Fibroblast of mammary gland (primary cell): ENCODE data around the gene KIF21A.

Source experiments
- DNase-seq: peaks from one replicate; pipeline ENCODE4 v3.0.0-alpha.2; 2010; ENCODE audit warnings: low read depth
- H3K4me3 ChIP-seq: 2 replicates; pipeline ENCODE4 v1.5.1; 2011; ENCODE audit warnings: low read depth, mild to moderate bottlenecking, low read length, moderate library complexity; ENCODE audit not compliant: control insufficient read depth
- TF ChIP-seq, protein P1 (sequence below): conservative IDR thresholded peaks from 2 replicates; pipeline ENCODE4 v1.5.1; 2011; ENCODE audit warnings: low read depth, low read length, inconsistent platforms; ENCODE audit not compliant: control insufficient read depth, insufficient read depth

The KIF21A gene

GRCh38 chr12:39392154-39392925 is 50.6 kb downstream of the KIF21A start:
- no peak for DNase-seq
- TF ChIP-seq, protein P1, sequence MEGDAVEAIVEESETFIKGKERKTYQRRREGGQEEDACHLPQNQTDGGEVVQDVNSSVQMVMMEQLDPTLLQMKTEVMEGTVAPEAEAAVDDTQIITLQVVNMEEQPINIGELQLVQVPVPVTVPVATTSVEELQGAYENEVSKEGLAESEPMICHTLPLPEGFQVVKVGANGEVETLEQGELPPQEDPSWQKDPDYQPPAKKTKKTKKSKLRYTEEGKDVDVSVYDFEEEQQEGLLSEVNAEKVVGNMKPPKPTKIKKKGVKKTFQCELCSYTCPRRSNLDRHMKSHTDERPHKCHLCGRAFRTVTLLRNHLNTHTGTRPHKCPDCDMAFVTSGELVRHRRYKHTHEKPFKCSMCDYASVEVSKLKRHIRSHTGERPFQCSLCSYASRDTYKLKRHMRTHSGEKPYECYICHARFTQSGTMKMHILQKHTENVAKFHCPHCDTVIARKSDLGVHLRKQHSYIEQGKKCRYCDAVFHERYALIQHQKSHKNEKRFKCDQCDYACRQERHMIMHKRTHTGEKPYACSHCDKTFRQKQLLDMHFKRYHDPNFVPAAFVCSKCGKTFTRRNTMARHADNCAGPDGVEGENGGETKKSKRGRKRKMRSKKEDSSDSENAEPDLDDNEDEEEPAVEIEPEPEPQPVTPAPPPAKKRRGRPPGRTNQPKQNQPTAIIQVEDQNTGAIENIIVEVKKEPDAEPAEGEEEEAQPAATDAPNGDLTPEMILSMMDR: no peak

GRCh38 chr12:39390752-39391151 is 52.2 kb downstream of the KIF21A start:
- no peak for DNase-seq
- TF ChIP-seq, protein P1: no peak
- H3K4me3 ChIP-seq: no peak overlapping the region

More at GRCh38 chr12:39392154-39392925, 50.6 kb downstream of the KIF21A start:
- H3K4me3 ChIP-seq: no peak overlapping the region

GRCh38 chr12:39389399-39390150 is 53.3 kb downstream of the KIF21A start:
- no peak overlapping the region for H3K4me3 ChIP-seq
- DNase-seq: no peak
- TF ChIP-seq, protein P1: no peak

DNA sequence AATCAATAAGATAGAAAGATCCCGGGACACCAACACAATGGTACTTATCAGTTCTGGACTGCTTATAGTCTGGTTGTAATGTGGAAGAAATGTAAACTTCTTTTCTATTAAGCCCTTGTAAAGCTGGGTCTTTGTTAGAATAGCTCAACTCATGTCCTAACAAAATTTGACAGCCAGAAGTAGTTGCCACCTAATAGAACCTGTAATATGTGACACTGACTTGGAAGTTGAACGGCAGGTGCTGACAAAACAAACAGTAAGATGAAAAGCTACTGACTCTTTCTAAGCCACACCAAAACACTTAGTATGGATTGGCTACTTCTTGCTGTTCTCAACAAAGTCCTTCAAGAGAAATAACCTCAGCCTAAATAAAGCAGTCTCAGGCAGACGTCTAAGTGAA is 56.6 kb downstream of the KIF21A start:
- DNase-seq: no peak
- no peak overlapping the region for H3K4me3 ChIP-seq
- TF ChIP-seq, protein P1: no peak

GRCh38 chr12:39383114-39383513 is 59.8 kb downstream of the KIF21A start:
- TF ChIP-seq, protein P1: no peak
- DNase-seq: no peak
- H3K4me3 ChIP-seq: no peak overlapping the region

DNA sequence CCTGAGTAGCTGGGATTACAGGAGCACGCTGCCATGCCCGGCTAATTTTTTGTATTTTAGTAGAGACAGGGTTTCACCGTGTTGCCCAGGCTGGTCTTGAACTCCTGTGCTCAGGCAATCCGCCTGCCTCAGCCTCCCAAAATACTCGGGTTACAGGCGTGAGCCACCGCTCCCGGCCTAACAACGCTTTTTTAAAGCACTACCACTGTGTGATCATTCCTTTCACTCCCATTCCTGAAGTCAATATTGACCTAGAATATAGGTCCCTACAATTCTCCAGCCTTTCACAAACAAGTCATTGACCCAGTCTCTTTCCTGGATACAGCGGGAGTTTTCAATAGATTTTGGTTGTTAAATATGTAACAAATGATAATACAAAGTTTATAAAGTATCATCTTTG is 62.8 kb downstream of the KIF21A start:
- no peak for DNase-seq
- no peak overlapping the region for H3K4me3 ChIP-seq
- TF ChIP-seq, protein P1: no peak

DNA sequence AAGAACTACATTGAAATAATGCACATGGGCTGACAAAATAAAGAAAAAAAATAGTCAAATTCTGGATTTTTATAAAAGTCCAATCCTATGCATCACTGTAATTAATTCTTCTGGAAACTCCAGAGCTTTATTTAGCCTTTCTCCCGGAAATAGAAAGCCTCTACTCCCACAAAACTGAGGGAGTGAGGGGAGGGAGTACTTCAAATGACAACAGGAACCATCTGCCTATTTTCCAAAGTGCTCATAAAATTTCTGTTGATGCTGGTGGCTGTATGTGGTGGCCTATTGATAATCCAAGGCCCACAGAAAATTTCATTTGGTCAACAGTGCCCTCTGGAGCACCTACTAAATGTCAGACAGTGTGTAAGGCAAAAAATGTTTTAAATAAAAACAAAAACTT is 64.6 kb downstream of the KIF21A start:
- DNase-seq: no peak
- no peak overlapping the region for H3K4me3 ChIP-seq
- TF ChIP-seq, protein P1: no peak
